HS-5 (cell line): ENCODE data around the gene HMG20A.

Source experiments
- DNase-seq: peaks from one replicate; pipeline ENCODE4 v3.0.0-alpha.2; 2012; ENCODE audit warnings: low read depth

Gene HMG20A

GRCh38 chr15:77430652-77431051 lies 10.0 kb downstream of the HMG20A start:
- DNase-seq = no peak

GRCh38 chr15:77436822-77437221 lies 16.1 kb downstream of the HMG20A start:
- no peak for DNase-seq

GRCh38 chr15:77437264-77437663 lies 16.6 kb downstream of the HMG20A start:
- no peak for DNase-seq

- no peak for DNase-seq
Observed at GRCh38 chr15:77440378-77440999, 19.8 kb downstream of the HMG20A start.

- DNase-seq = no peak
Observed at GRCh38 chr15:77446840-77447390, 26.2 kb downstream of the HMG20A start.

- DNase-seq = no peak
Observed at GRCh38 chr15:77454265-77454664, 33.6 kb downstream of the HMG20A start.

- DNase-seq = no peak
Observed at GRCh38 chr15:77454951-77455350, 34.3 kb downstream of the HMG20A start.

GRCh38 chr15:77455696-77456321 lies 35.1 kb downstream of the HMG20A start:
- DNase-seq = no peak

- DNase-seq = no peak
Observed at GRCh38 chr15:77456746-77457145, 36.1 kb downstream of the HMG20A start.

GRCh38 chr15:77457191-77457904 lies 36.7 kb downstream of the HMG20A start:
- no peak for DNase-seq

GRCh38 chr15:77457905-77458265 lies 37.2 kb downstream of the HMG20A start:
- DNase-seq = no peak

- no peak for DNase-seq
Observed at GRCh38 chr15:77459031-77459430, 38.3 kb downstream of the HMG20A start.

- DNase-seq = no peak
Observed at GRCh38 chr15:77461486-77461885, 40.8 kb downstream of the HMG20A start.

- DNase-seq = no peak
Observed at GRCh38 chr15:77464129-77464865, 43.6 kb downstream of the HMG20A start.

- no peak for DNase-seq
Observed at GRCh38 chr15:77466521-77466920, 45.8 kb downstream of the HMG20A start.

- no peak for DNase-seq
Observed at GRCh38 chr15:77468896-77469295, 48.2 kb downstream of the HMG20A start.

GRCh38 chr15:77470235-77470634 lies 49.5 kb downstream of the HMG20A start:
- no peak for DNase-seq

GRCh38 chr15:77473328-77473727 lies 52.6 kb downstream of the HMG20A start:
- no peak for DNase-seq

GRCh38 chr15:77474310-77474988 lies 53.8 kb downstream of the HMG20A start:
- DNase-seq = no peak

GRCh38 chr15:77475001-77475400 lies 54.3 kb downstream of the HMG20A start:
- no peak for DNase-seq

- DNase-seq = no peak
Observed at GRCh38 chr15:77475898-77476297, 55.2 kb downstream of the HMG20A start.

GRCh38 chr15:77476995-77477394 lies 56.3 kb downstream of the HMG20A start:
- no peak for DNase-seq
